Karpas-422 (cell line): ENCODE measurements around the gene MTLN. TPM values are rescaled to one million over a fixed set of nuclear protein-coding genes. Genes with fewer than 3 reads are reported as not detected.
"Not testable (repeated sequence)": the region's sequence is repeated elsewhere in the genome, so short reads cannot be mapped to it uniquely, and the experiment has no call there.

Source experiments
- DNase-seq: peaks from one replicate; pipeline ENCODE4 v3.0.0-alpha.2; 2015
- H2AFZ ChIP-seq: fragments of 200-600 bp; sonication (generic); 2 replicates; pipeline ENCODE4 v1.6.1; 2014; ENCODE audit warnings: antibody characterized with exemption, low read length, mixed read lengths
- H3K27ac ChIP-seq: fragments of 200-600 bp; sonication (generic); 2 replicates; pipeline ENCODE4 v1.5.1; 2014; ENCODE audit warnings: mild to moderate bottlenecking, low read length, moderate library complexity
- H3K27me3 ChIP-seq: fragments of 200-600 bp; sonication (generic); 2 replicates; pipeline ENCODE4 v1.6.1; 2014; ENCODE audit warnings: low read length, mixed read lengths
- H3K36me3 ChIP-seq: fragments of 200-600 bp; sonication (generic); 2 replicates; pipeline ENCODE4 v1.6.1; 2014; ENCODE audit warnings: low read length, mixed read lengths; ENCODE audit not compliant: insufficient read depth
- H3K4me1 ChIP-seq: fragments of 200-600 bp; sonication (generic); 2 replicates; pipeline ENCODE4 v1.6.1; 2014; ENCODE audit warnings: mild to moderate bottlenecking, low read length, mixed read lengths
- H3K4me2 ChIP-seq: fragments of 200-600 bp; sonication (generic); 2 replicates; pipeline ENCODE4 v1.6.1; 2014; ENCODE audit warnings: low read length, low read depth, mild to moderate bottlenecking; ENCODE audit not compliant: poor library complexity, severe bottlenecking
- H3K4me3 ChIP-seq: fragments of 200-600 bp; sonication (generic); 2 replicates; pipeline ENCODE4 v1.5.1; 2014; ENCODE audit warnings: mild to moderate bottlenecking, antibody characterized with exemption, low read length, mixed read lengths
- H3K79me2 ChIP-seq: fragments of 200-600 bp; sonication (generic); 2 replicates; pipeline ENCODE4 v1.6.1; 2014; ENCODE audit warnings: mild to moderate bottlenecking, low read length, mixed read lengths
- H3K9ac ChIP-seq: fragments of 200-600 bp; sonication (generic); 2 replicates; pipeline ENCODE4 v1.6.0; 2014; ENCODE audit warnings: low read length
- H3K9me2 ChIP-seq: fragments of 200-600 bp; sonication (generic), shearing (Covaris generic); replicated peaks from 2 replicates; pipeline ENCODE4 v1.6.0; 2014; ENCODE audit warnings: mild to moderate bottlenecking, low read length, moderate library complexity; ENCODE audit not compliant: insufficient read depth
- H3K9me3 ChIP-seq: fragments of 300-700, 200-600 bp; sonication (generic); 2 replicates; pipeline ENCODE4 v1.6.1; 2014; ENCODE audit warnings: low read length, mixed read lengths
- H4K20me1 ChIP-seq: fragments of 200-600 bp; sonication (generic); 2 replicates; pipeline ENCODE4 v1.6.1; 2014; ENCODE audit warnings: mild to moderate bottlenecking, antibody characterized with exemption, low read length, low read depth; ENCODE audit not compliant: insufficient read depth
- total RNA-seq: library from RNA; depleted of rRNA; stranded (reverse); fragments of >200 nt; shearing (Covaris generic); gene quantifications from 2 replicates; pipeline ENCODE4 v1.2.3, GENCODE V29; 2014; ENCODE audit warnings: low replicate concordance; rRNA removed

The MTLN gene, protein sequence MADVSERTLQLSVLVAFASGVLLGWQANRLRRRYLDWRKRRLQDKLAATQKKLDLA
- total RNA-seq, result 89.2 and 171 TPM in 2 replicates

GRCh38 chr2:110211938-110212858, at the start of gene MTLN:
MTLN (minus strand) TSS chr2:110212547; CDS start chr2:110212525, 22 bp downstream.
- peaks cover 4% of the 10 kb centered on the region; the same call in 1 of the 2 replicates for H3K9me3 ChIP-seq
- peaks cover 12% of the 10 kb centered on the region for H3K36me3 ChIP-seq
- H3K4me2 ChIP-seq, result peak within 1 kb of the TSS; percentile 87
- peak within 1 kb of the TSS; percentile 14; the same call in 1 of the 2 replicates for H3K27ac ChIP-seq
- H3K27me3 ChIP-seq, result peaks cover 3% of the 10 kb centered on the region; the same call in 1 of the 2 replicates
- DNase-seq, result peak; percentile 91
- H3K79me2 ChIP-seq, result peaks cover 16% of the 10 kb centered on the region
- H2AFZ ChIP-seq, result peak within 1 kb of the TSS; percentile 100
- peaks cover 12% of the 10 kb centered on the region for H3K4me1 ChIP-seq
- peak within 1 kb of the TSS; percentile 83 for H3K4me3 ChIP-seq
- H4K20me1 ChIP-seq, result no peaks in the 10 kb centered on the region
- peak within 1 kb of the TSS; percentile 80 for H3K9ac ChIP-seq
- H3K9me2 ChIP-seq, result no peaks in the 10 kb centered on the region

GRCh38 chr2:110261910-110262309, 49.6 kb upstream of the MTLN start:
- not testable (repeated sequence) for H2AFZ ChIP-seq, H4K20me1 ChIP-seq, DNase-seq, H3K27ac ChIP-seq, H3K27me3 ChIP-seq, H3K79me2 ChIP-seq, H3K4me2 ChIP-seq, H3K9me3 ChIP-seq, H3K9ac ChIP-seq, H3K4me3 ChIP-seq, H3K9me2 ChIP-seq, H3K4me1 ChIP-seq, H3K36me3 ChIP-seq

DNA sequence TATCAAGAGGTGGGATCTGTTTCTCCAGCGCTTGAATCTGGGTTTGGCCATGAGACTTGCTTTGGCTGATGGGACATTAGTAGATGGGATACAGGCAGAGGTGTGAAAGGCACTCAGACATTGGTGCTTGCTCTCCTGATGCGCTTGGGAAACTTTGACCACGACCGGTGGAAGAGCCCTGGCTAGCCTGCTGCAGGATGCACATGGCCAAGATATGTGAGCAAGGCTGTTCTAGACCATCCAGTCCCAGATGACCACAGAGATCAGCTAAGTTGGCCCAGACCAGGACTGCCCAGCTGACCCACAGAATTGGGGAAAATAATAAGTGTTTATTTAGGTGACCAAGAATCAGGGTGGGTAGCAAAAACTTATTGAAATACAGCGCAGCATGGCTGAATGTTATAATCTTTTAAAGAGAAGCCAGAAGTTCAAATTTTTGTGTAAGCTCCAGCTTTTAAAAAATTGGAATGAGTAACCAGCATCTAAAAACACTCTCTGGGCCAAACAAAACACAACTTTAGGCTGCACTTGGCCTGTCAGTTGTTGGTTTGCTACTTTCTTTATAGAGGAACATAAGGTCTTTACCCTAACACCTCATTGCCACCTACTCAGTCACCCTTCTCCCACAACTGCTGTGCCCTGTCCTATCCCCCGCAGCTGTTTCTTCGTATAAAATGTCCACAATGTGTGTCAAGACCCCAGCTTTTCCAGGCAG, 35.9 kb upstream of the MTLN start:
- H3K9ac ChIP-seq, H3K9me2 ChIP-seq, H3K27me3 ChIP-seq, H3K4me1 ChIP-seq, DNase-seq, H3K36me3 ChIP-seq, H2AFZ ChIP-seq, H3K27ac ChIP-seq, H4K20me1 ChIP-seq, H3K4me2 ChIP-seq, H3K4me3 ChIP-seq, H3K79me2 ChIP-seq, H3K9me3 ChIP-seq: not testable (repeated sequence)

GRCh38 chr2:110245488-110246435, 33.4 kb upstream of the MTLN start:
- not testable (repeated sequence) for DNase-seq, H3K36me3 ChIP-seq, H4K20me1 ChIP-seq, H2AFZ ChIP-seq, H3K27ac ChIP-seq, H3K4me3 ChIP-seq, H3K4me2 ChIP-seq, H3K79me2 ChIP-seq, H3K9me3 ChIP-seq, H3K9ac ChIP-seq, H3K9me2 ChIP-seq, H3K4me1 ChIP-seq, H3K27me3 ChIP-seq

- not testable (repeated sequence) for H3K4me3 ChIP-seq, H3K27ac ChIP-seq, H3K79me2 ChIP-seq, H3K9ac ChIP-seq, H3K4me1 ChIP-seq, H3K9me2 ChIP-seq, H3K4me2 ChIP-seq, H3K36me3 ChIP-seq, DNase-seq, H3K27me3 ChIP-seq, H4K20me1 ChIP-seq, H2AFZ ChIP-seq, H3K9me3 ChIP-seq
Measured at GRCh38 chr2:110243283-110243682, 30.9 kb upstream of the MTLN start.

DNA sequence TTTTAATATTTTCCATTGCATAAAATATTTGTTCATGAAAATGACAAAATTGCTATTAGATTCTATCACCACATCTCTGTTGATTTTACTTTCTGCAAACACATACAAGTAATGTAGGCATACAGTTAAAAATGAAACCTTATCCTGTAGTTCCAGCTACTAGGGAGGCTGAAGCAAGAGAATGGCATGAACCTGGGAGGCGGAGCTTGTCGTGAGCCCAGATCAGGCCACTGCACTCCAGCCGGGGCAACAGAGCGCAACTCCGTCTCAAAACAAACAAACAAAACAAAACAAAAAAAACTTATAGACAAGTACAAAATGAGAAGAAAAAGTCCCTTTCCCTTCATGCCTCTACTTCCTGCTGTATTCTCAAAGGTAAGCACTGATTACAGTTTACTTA, 22.2 kb upstream of the MTLN start:
- not testable (repeated sequence) for H3K4me2 ChIP-seq, H2AFZ ChIP-seq, H3K9me2 ChIP-seq, H3K9me3 ChIP-seq, H3K79me2 ChIP-seq, H3K27me3 ChIP-seq, H3K9ac ChIP-seq, H3K27ac ChIP-seq, H4K20me1 ChIP-seq, H3K4me1 ChIP-seq, H3K4me3 ChIP-seq, DNase-seq, H3K36me3 ChIP-seq

DNA sequence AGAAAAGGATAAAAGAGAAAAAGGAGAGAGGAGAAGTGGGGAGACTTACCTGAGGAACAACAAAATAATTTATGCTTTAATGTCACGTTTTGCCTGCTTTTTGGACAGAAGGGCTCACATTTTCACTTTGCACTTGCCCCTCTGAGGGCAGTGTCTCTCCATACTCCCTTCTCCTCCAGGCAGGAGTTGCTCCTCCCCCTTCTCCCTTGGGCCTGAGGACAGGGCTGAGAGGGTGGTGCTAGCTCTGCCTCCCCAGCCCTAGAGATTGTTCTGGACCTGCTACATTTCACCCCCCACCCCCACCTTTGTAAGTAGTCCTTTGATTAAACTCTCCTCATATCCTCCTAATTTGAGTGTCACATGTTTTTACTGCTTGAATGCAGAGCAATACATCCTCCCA, 17.5 kb upstream of the MTLN start:
- not testable (repeated sequence) for H3K27me3 ChIP-seq, H3K4me1 ChIP-seq, H3K9me3 ChIP-seq, H3K27ac ChIP-seq, DNase-seq, H3K4me2 ChIP-seq, H3K9me2 ChIP-seq, H2AFZ ChIP-seq, H3K36me3 ChIP-seq, H3K4me3 ChIP-seq, H3K9ac ChIP-seq, H3K79me2 ChIP-seq, H4K20me1 ChIP-seq
